SW 1271 (cell line): ENCODE results near the gene TARBP2.
"Not testable (repeated sequence)": the region's sequence is repeated elsewhere in the genome, so short reads cannot be mapped to it uniquely, and the experiment has no call there.

ENCODE experiments used
- DNase-seq, 2 experiments: peaks; one replicate each; lab custom pipeline; 2025; lab: John Stamatoyannopoulos, UW

The TARBP2 gene

GRCh38 chr12:53474819-53475218 lies 26.3 kb upstream of the TARBP2 start:
- DNase-seq, result no peak

- peak in 1 of 2 experiments; percentile 44 for DNase-seq
Measured at GRCh38 chr12:53476769-53477209, 24.3 kb upstream of the TARBP2 start.

GRCh38 chr12:53478865-53479264 lies 22.2 kb upstream of the TARBP2 start:
- no peak for DNase-seq

- no peak for DNase-seq
Measured at GRCh38 chr12:53479331-53479730, 21.8 kb upstream of the TARBP2 start.

GRCh38 chr12:53480491-53481442 lies 20.3 kb upstream of the TARBP2 start:
- no peak for DNase-seq

- DNase-seq, result not testable (repeated sequence)
Measured at GRCh38 chr12:53481458-53481857, 19.6 kb upstream of the TARBP2 start.

GRCh38 chr12:53481939-53482586 lies 19.0 kb upstream of the TARBP2 start:
- peak in 1 of 2 experiments; percentile 47 for DNase-seq

DNA sequence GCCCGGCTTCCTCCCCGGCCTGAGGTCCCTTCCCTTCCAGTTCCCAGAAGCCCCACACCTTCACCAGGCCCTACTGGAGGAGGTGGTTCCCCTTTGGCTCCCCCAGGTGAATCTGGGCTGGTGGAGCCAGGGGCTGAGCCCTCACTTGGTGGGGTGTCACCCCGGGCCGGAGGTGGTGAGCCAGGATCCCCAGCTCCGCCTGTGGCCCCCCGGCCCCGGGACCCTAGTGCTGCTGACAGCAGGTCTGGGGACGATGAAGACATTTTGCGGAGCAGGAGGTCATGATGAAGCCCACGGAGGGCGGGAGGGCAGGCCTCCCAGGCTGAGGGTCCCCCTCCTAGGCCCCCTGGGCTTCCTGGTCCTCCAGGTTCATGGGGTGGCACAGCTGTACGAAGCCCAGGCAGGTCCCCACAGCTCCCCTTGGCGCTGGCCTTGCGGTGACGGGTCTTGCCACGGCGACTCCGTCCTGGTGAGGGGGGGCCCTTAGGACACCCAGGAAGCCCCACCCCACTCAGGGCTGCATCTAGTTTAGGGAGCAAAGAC lies 18.4 kb upstream of the TARBP2 start:
- no peak for DNase-seq

DNA sequence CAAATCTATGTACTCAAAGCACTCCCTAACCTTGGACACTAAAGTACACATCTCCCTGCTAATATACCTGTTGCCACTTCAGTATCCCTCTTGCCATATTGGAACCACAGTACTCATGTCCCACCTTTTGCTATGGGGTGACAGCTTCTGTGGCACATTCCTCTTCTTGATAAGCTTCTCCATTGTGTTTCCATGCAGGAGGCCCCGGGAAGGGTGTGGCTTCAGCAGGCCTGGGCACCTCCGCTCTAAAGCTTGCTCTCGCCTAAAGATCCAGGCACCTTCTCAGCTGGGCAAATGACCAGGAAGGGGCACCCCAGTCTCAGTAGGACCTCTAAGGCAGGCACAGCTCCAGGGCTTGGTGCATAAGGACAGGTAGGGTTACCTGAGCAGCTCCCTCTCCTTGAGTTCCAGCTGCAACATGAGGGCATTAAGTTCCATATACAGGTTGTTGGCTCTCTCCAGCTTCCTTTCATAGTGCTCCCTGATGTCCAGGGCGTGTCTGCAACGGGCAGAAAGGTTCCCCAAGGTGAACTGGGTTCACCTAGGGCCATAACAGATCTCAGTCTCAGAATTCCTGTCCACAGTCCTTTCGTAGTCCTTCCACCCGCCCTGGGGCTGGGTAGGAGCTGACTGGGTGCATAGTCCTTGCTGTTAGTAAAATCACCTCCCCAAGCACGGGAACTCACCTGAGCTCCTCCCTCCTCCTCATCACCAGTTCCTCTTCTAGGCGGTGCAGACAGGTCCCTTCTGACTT lies 17.7 kb upstream of the TARBP2 start:
- DNase-seq, result no peak

DNA sequence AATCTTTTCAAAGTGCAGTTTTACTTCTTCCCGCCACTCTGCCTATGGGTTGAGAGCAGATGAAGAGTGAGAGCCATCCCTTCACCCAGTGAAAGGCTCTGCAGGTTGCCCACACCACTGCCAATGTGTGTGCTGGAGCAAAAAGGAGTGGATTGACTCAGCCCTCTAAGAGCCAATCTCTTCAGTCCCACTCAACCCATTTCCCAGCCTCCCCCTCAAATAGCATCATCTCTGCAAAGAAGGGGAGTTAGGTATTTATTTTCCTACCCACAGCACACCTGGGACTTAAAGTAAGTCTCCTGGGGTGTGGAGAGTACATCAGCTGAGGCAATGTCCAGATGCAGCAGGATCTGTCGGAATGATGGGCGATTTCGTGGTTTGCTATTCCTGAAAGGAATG lies 17.1 kb upstream of the TARBP2 start:
- DNase-seq, result no peak

- DNase-seq, result no peak
Measured at GRCh38 chr12:53484686-53485575, 16.2 kb upstream of the TARBP2 start.

- no peak for DNase-seq
Measured at GRCh38 chr12:53485955-53486735, 14.9 kb upstream of the TARBP2 start.

- no peak for DNase-seq
Measured at GRCh38 chr12:53486736-53487487, 14.2 kb upstream of the TARBP2 start.

DNA sequence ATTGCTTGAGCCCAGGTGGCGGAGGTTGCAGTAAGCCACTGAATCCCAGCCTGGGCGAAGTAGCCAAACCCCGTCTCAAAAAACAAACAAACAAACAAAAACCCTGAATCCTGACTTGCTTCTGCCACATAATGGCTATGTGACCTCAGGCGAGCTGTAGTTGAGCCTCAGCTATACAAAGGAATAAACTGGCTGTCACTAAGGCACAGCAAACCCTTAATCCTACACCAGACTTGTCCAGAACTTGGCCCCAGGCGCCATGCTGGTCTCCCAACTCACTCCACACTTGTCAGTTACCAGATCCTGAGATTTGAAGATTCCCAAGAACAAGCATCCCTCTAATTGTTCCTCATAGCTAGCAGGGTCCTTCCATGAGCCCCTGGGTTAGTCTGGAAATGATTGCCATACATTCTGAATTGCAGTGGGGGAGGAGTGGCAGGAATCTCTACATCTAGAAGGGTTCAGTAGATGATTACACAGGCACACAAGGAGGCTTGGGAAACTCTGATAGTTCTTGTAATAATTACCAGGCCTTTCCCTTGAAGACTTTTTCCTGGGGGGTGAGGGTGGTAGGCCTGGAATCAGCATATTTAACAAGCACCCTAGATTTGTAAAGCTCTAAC lies 11.7 kb upstream of the TARBP2 start:
- DNase-seq, result no peak

DNA sequence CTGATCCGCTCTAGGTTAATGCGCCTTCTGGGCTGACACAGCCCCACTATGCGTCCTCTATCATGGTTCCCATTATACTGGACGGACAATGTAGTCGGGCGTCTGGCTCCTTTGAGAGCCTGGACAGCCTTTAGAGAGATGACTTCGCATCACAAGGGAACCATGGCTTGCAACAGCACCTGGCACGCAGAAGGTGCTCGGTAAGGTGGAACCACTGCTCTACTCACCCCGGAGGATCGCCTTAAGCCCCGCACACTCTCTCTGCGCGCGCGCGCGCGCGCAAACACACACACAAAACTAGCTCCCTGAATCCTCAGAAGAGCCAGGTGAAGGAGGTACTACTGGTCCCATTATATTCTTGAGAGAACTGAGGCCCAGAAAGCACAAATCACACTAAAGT lies 8.9 kb upstream of the TARBP2 start:
- DNase-seq, result no peak

DNA sequence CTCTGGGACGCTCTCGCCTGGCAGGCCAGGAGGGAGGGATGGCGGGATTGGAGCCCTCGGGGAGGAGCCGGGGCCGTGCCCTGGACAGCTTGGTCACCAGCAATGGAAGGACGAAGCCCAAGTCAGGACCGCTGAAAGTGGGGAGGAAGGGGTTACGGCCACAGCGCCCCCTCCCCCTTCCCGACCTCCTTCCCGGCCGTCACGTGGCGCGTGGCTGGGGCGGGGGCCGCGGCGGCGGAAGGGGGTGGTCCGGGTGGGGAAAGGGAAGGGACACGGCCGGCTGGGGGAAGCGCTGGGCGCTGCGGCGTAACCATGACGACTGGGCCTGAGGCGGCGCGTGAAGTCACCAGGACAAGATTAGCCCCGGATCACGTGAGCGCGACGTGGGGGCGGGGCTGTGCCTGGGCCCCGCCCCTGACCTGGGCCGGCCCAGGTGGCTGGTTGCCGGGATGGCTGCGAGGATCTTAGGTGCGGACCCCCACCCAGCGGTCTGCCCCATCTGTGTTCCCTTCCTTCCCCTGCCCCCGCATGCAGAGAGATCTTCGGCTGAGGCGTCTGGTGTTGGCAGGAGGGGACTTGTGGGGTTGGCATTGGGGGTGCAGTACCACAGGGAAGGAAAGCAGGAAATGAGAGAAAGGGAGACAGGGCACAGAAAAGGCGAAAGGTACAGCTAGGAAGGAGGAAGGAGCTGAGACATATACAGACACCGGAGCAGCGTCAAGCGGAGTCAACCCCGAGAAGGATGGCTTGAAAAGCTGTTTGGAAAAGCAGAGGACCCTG lies 8.1 kb upstream of the TARBP2 start:
- peak; percentile 61 to 87 for DNase-seq

- DNase-seq, result no peak
Measured at GRCh38 chr12:53493610-53494391, 7.3 kb upstream of the TARBP2 start.
